ENCODE results near the gene COL27A1.

COL27A1 gene

GRCh38 chr9:114336699-114337395 lies 181.5 kb downstream of the COL27A1 start:
- TF ChIP-seq CTCF (IDR thresholded peaks at IDR 0.05; ENCODE audit: control insufficient read depth, insufficient read depth, low read depth, low read length, missing control alignments): no peak
- no peak for DNase-seq (ENCODE audit: low read depth)
- no peak overlapping the region for H3K4me3 ChIP-seq (ENCODE audit: control insufficient read depth, low read depth, low read length)

DNA sequence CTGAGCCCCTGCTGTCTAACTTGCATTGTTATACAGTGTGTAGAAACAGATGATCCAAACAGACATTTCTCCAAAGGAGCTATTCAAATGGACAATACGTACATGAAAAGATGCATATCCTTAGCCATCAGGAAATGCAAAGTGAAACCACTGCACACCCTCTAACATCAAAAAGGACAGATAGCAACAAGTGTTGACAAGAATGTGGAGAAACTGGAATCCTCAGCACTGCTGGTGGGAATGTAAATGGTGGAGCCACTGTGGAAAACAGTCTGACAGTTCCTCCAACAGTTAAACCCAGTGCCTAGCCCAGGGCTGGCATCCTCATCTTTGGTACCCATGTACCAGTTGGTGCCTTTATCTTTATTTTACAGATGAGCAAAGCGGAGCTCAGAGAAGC lies 182.8 kb downstream of the COL27A1 start:
- no peak overlapping the region for H3K4me3 ChIP-seq (ENCODE audit: control insufficient read depth, low read depth, low read length)
- TF ChIP-seq CTCF (IDR thresholded peaks at IDR 0.05; ENCODE audit: control insufficient read depth, insufficient read depth, low read depth, low read length, missing control alignments): no peak
- no peak for DNase-seq (ENCODE audit: low read depth)

- no peak overlapping the region for H3K4me3 ChIP-seq (ENCODE audit: control insufficient read depth, low read depth, low read length)
- no peak for DNase-seq (ENCODE audit: low read depth)
- TF ChIP-seq CTCF (IDR thresholded peaks at IDR 0.05; ENCODE audit: control insufficient read depth, insufficient read depth, low read depth, low read length, missing control alignments): peak; percentile 92
Measured at GRCh38 chr9:114339130-114339908, 184.0 kb downstream of the COL27A1 start.

DNA sequence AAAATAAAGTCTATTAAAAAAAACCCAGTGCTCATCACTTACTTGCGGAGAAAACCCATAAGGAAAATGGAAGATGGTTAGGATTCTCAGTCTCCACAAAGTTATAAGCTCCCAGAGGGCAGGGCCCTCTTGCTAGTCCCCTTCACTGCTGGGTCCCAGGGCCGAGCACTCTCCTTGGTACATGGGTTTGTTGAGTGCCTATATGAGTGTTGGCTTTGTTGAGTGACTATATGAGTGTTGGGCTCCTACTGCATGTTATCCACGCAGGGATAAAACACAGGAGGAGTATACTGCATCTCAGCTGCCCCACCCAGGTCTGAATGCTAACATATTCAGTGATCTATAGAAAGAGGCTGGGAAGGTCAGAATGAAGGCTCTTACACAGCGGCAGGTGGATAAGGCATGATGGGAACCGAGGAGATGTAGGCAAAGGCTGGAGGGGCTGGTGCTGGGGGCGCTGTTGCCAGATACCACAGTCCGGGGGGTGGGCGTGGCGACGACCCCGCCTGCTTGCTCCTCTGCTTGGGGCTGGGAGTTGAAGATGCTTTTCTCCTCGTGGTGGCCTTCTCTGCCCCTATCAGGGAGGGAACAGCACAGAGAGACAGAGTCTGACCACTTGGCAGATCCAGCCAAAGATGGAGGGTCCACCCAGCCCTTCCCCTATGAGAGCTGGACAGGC lies 186.0 kb downstream of the COL27A1 start:
- DNase-seq (ENCODE audit: low read depth): no peak
- no peak overlapping the region for H3K4me3 ChIP-seq (ENCODE audit: control insufficient read depth, low read depth, low read length)
- TF ChIP-seq CTCF (IDR thresholded peaks at IDR 0.05; ENCODE audit: control insufficient read depth, insufficient read depth, low read depth, low read length, missing control alignments): no peak

GRCh38 chr9:114341991-114342390 lies 186.7 kb downstream of the COL27A1 start:
- no peak for TF ChIP-seq CTCF (IDR thresholded peaks at IDR 0.05; ENCODE audit: control insufficient read depth, insufficient read depth, low read depth, low read length, missing control alignments)
- no peak for DNase-seq (ENCODE audit: low read depth)
- no peak overlapping the region for H3K4me3 ChIP-seq (ENCODE audit: control insufficient read depth, low read depth, low read length)

GRCh38 chr9:114342755-114343440 lies 187.6 kb downstream of the COL27A1 start:
- no peak for DNase-seq (ENCODE audit: low read depth)

More at GRCh38 chr9:114342755-114343440, 187.6 kb downstream of the COL27A1 start:
- TF ChIP-seq CTCF (IDR thresholded peaks at IDR 0.05; ENCODE audit: control insufficient read depth, insufficient read depth, low read depth, low read length, missing control alignments): no peak
- H3K4me3 ChIP-seq (ENCODE audit: control insufficient read depth, low read depth, low read length): no peak overlapping the region
